ENCODE results near the gene RPL32.
A peak's percentile ranks its signal among the peaks of the same experiment; 100 is the strongest.
"Not testable (repeated sequence)": the region's sequence is repeated elsewhere in the genome, so short reads cannot be mapped to it uniquely, and the experiment has no call there.

The RPL32 gene

DNA sequence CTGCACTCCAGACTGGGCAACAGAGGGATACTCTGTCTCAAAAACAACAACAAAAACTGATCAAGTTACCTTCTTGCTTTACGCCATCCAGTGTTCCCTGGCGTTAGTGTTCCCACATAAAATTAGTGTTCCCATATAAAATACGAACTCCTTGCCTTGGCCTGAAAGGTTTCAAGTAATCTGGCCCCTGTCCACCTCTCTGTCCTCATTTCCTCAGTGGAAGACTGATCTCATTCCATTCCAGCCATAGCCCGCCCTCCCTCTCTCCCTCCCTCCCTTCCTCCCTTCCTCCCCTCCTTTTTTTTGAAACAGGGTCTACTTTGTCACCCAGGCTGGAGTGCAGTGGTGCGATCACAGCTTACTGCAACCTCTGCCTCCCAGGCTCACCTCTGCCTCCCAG is 47.7 kb downstream of the RPL32 start:
- TF ChIP-seq, protein P1, sequence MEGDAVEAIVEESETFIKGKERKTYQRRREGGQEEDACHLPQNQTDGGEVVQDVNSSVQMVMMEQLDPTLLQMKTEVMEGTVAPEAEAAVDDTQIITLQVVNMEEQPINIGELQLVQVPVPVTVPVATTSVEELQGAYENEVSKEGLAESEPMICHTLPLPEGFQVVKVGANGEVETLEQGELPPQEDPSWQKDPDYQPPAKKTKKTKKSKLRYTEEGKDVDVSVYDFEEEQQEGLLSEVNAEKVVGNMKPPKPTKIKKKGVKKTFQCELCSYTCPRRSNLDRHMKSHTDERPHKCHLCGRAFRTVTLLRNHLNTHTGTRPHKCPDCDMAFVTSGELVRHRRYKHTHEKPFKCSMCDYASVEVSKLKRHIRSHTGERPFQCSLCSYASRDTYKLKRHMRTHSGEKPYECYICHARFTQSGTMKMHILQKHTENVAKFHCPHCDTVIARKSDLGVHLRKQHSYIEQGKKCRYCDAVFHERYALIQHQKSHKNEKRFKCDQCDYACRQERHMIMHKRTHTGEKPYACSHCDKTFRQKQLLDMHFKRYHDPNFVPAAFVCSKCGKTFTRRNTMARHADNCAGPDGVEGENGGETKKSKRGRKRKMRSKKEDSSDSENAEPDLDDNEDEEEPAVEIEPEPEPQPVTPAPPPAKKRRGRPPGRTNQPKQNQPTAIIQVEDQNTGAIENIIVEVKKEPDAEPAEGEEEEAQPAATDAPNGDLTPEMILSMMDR (conservative IDR thresholded peaks at IDR 0.05; ENCODE audit: low read length), result no peak
- DNase-seq (ENCODE audit: low read depth), result no peak

DNA sequence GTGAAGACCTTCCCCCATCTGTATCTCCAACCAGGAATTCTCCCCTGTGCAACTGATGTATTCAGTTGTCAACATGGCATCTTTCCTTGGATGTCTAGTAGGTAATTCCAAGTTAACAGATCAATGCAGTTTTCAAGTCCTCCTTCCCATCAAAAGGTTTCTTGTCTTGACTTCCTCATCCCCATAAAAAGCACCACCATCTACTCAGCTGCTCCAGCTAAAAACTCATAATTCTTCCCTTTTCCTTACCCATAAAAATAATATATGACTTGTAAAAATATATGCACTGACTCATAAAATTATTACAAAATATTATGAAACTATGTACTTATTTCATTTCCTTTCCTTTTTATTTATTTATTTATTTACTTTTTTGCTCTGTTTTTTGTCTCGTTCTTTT is 49.9 kb downstream of the RPL32 start:
- DNase-seq (ENCODE audit: low read depth), result no peak
- no peak overlapping the region for H3K4me3 ChIP-seq (ENCODE audit: low read length)
- TF ChIP-seq, protein P1 (conservative IDR thresholded peaks at IDR 0.05; ENCODE audit: low read length), result no peak

More for the DNA sequence above, 47.7 kb downstream of the RPL32 start:
- H3K4me3 ChIP-seq (ENCODE audit: low read length), result no peak overlapping the region

DNA sequence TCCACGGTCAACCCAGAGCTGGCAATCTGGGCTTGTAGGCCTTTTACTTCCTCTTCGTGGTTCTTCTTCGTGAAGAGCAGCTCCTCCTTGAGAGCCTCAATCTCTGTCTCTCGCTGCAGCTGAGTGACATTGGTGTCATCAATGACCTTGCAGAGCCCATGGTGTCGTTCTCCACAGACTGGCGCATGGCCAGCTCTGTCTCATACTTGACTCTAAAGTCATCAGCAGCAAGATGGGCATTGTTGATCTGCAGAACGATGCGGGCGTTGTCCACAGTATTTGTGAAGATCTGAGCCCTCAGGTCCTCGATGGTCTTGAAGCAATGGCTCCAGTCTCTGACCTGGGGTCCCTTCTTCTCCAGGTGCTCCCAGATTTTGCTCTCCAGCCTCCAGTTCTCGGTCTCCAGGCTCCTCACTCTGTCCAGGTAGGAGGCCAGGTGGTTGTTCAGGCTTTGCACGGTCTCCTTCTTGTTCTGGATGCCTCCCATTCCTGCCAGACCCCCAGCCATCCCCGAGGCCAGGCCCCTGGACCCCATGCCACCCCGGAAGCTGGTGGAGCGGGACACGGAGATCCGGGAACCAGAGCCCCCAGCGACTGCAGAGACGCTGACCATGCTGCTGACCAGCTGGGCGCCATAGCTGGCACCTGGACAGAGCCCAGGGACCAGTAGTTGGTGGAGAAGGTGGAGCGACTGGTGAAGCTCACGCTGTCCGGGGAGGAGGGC is 53.2 kb downstream of the RPL32 start:
- DNase-seq (ENCODE audit: low read depth); H3K4me3 ChIP-seq (ENCODE audit: low read length): not testable (repeated sequence)

DNA sequence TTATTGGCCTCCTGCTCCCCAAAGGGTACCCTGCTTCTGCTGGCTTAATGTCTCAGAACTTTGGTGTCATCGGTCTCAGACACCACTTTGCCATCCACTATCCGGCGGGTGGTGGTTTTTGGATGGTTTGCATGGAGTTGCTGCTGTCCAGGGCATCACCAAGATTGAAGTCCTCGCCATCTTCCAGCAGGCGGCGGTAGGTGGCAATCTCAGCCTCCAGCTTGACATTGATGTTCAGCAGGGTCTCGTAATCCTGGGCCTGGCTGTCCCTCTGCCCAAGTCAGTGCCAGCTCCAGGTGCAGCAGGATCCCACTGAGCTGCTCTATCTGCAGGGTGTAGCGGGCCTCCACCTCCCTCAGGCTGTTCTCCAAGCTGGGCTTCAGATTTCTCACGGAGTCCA is 54.0 kb downstream of the RPL32 start:
- not testable (repeated sequence) for H3K4me3 ChIP-seq (ENCODE audit: low read length)
- TF ChIP-seq, protein P1 (conservative IDR thresholded peaks at IDR 0.05; ENCODE audit: low read length), result peak; percentile 57
- DNase-seq (ENCODE audit: low read depth), result peak; percentile 31

- TF ChIP-seq, protein P1 (conservative IDR thresholded peaks at IDR 0.05; ENCODE audit: low read length), result no peak
- DNase-seq (ENCODE audit: low read depth), result no peak
- no peak overlapping the region for H3K4me3 ChIP-seq (ENCODE audit: low read length)
These were observed 56.3 kb downstream of the RPL32 start for GRCh38 chr3:12785096-12785495.

All from AG10803 (cell line).